Adrenal gland (tissue), 12 donors: ENCODE measurements around the gene LUM. TPM values are rescaled to one million over a fixed set of nuclear protein-coding genes. Genes with fewer than 3 reads are reported as not detected.

Experiments
- DNase-seq, 7 donors: peaks; one replicate each; pipeline ENCODE4 v3.0.0-alpha.2; 2019 to 2020
- H3K27ac ChIP-seq, 5 donors: fragments of 200-600 bp; sonication (generic) in 4 of 5; 1 replicate in 3 of 5; 2 replicates in 2 of 5; pipeline versions ENCODE4 v1.5.1 to v1.8.0; 2016 to 2020; ENCODE audit warnings: mild to moderate bottlenecking in 1 of 5
- H3K27me3 ChIP-seq: fragments of 200-600 bp; 2 replicates; pipeline ENCODE4 v1.8.0; 2021
- H3K36me3 ChIP-seq, 2 donors: fragments of 200-600 bp; replicated peaks in 1 of 2; 1 replicate in 1 of 2; 2 replicates in 1 of 2; pipeline versions ENCODE4 v1.5.1 to v1.8.0; 2018 to 2022
- H3K4me1 ChIP-seq, 2 donors: fragments of 200-600 bp; replicated peaks in 1 of 2; 1 replicate in 1 of 2; 2 replicates in 1 of 2; pipeline versions ENCODE4 v1.5.1 to v1.8.0; 2018 to 2021
- H3K4me3 ChIP-seq, 4 donors: fragments of 200-600 bp; sonication (generic) in 3 of 4; one replicate each; pipeline ENCODE4 v1.5.1; 2016 to 2018
- H3K9me3 ChIP-seq, 3 donors: fragments of 200-600 bp; sonication (generic) in 1 of 3; replicated peaks in 1 of 3; 1 replicate in 2 of 3; 2 replicates in 1 of 3; pipeline versions ENCODE4 v1.5.1 to v1.8.0; 2016 to 2021
- CTCF ChIP-seq, 6 experiments: fragments of 450-650 bp in 4 of 6; fragments of 200-600 bp in 2 of 6; sonication (generic) in 1 of 6; IDR thresholded peaks; 1 replicate in 5 of 6; 2 replicates in 1 of 6; pipeline versions ENCODE4 v1.5.1 to v1.8.0; 2016 to 2021; ENCODE audit warnings: antibody characterized with exemption in 6 of 6, mild to moderate bottlenecking in 2 of 6, moderate library complexity in 1 of 6
- POLR2A ChIP-seq, 2 donors: fragments of 450-650 bp; IDR thresholded peaks; one replicate each; pipeline ENCODE4 v1.6.1; 2017; ENCODE audit warnings: antibody characterized with exemption in 2 of 2, mild to moderate bottlenecking in 2 of 2, moderate library complexity in 1 of 2
- WGBS, 4 donors: extraction: QIAGEN DNeasy Blood & Tissue Kit in 2 of 4; methylation state at CpG; one replicate each; pipeline versions ENCODE4 v1.1.5 to v1.1.7; 2013 to 2017; 5-methylcytosine and 5-hydroxymethylcytosine counted together
- intact Hi-C, 2 donors: fragments of 100-400 bp; cut with DNase I; formaldehyde crosslinking; loops; one replicate each; pipeline versions ENCODE4 v1.14.1 to v1.15.0; 2022 to 2023
- polyA plus RNA-seq, 3 donors: library from polyadenylated mRNA; stranded (reverse); fragments of 200-250 nt in 2 of 3; fragments of 350-450 nt in 1 of 3; fragmentation: Illumina TruSeq in 1 of 3; extraction: RNeasy Lipid Tissue Mini Kit (QIAGEN cat#74804) in 1 of 3; gene quantifications; one replicate each; pipeline ENCODE4 v1.2.3, GENCODE V29; 2013 to 2014
- total RNA-seq, 9 donors: library from RNA; depleted of rRNA in 4 of 9; stranded (reverse); fragments of >200 nt in 4 of 9; fragments of 120-200 nt in 1 of 9; fragmentation: NEBNext Ultra II Directional in 1 of 9; extraction: Animal tissue kit (Norgen Biotek cat#: 25700) in 1 of 9; gene quantifications; one replicate each; pipeline versions ENCODE4 v1.1.0 to v1.2.4, GENCODE V29; 2013 to 2023
- donor health status: healthy with polysubstance abuse.
- donor health status: Bipolar disorder and iron deficiency.
- donor health status: DM: yes; HTN: yes; CAD: no.
- donor health status: DM: no; HTN: no; CAD: no.
- donor health status: DM: no; HTN: no; CAD: no.
- donor health status: DM: yes; HTN: yes; CAD: no.

LUM gene
- total and polyA plus RNA-seq, 12 donors: 68.2 to 1,150 (median 385) TPM

- TF ChIP-seq POLR2A (IDR thresholded peaks at IDR 0.05): no peak
- TF ChIP-seq CTCF (IDR thresholded peaks at IDR 0.05): no peak
- H3K4me3 ChIP-seq: no peak overlapping the region
- no peaks in the 10 kb centered on the region for H3K27me3 ChIP-seq
- no peak overlapping the region for H3K27ac ChIP-seq
- no peak for DNase-seq
- no peaks in the 10 kb centered on the region for H3K9me3 ChIP-seq
- no peaks in the 10 kb centered on the region for H3K36me3 ChIP-seq
- no peaks in the 10 kb centered on the region for H3K4me1 ChIP-seq
- intact Hi-C loops: no loop called here
These were observed 52.1 kb downstream of the LUM start for GRCh38 chr12:91059211-91059610.

GRCh38 chr12:91058786-91059185 is 52.5 kb downstream of the LUM start:
- Histone ChIP-seq H3K36me3 (no peaks in the 10 kb centered on the region), H3K4me1 (no peaks in the 10 kb centered on the region), H3K27ac (no peak overlapping the region), H3K27me3 (no peaks in the 10 kb centered on the region), H3K4me3 (no peak overlapping the region), H3K9me3 (no peaks in the 10 kb centered on the region)
- intact Hi-C loops: no loop called here
- DNase-seq: no peak
- 72 to 93% (median 84%) methylated on average over 1 of the region's 1 CpG for WGBS, 4 donors
- TF ChIP-seq POLR2A (IDR thresholded peaks at IDR 0.05) (no peak), CTCF (IDR thresholded peaks at IDR 0.05) (no peak)

- H3K27me3 ChIP-seq: no peaks in the 10 kb centered on the region
- DNase-seq: no peak
- no peaks in the 10 kb centered on the region for H3K9me3 ChIP-seq
- no peak within 1 kb of the TSS for H3K4me3 ChIP-seq
- no peaks in the 10 kb centered on the region for H3K4me1 ChIP-seq
- intact Hi-C loops: no loop called here
- H3K27ac ChIP-seq: no peak within 1 kb of the TSS
- H3K36me3 ChIP-seq: no peaks in the 10 kb centered on the region
- 51 to 61% (median 53%) methylated on average over 8 to 9 of the region's 9 CpGs for WGBS, 4 donors
- TF ChIP-seq CTCF (IDR thresholded peaks at IDR 0.05): no peak
- TF ChIP-seq POLR2A (IDR thresholded peaks at IDR 0.05): no peak
These were observed 53.7 kb downstream of the LUM start, which contains the start of gene KERA for GRCh38 chr12:91057368-91058165. Gene KERA (minus strand): TSS chr12:91058024. CDS start chr12:91056281, 1,743 bp downstream.

GRCh38 chr12:91056488-91056887 is 54.8 kb downstream of the LUM start:
- H3K4me3 ChIP-seq: no peak overlapping the region
- H3K4me1 ChIP-seq: no peaks in the 10 kb centered on the region
- no peak overlapping the region for H3K27ac ChIP-seq
- H3K36me3 ChIP-seq: no peaks in the 10 kb centered on the region
- no peak for DNase-seq
- H3K9me3 ChIP-seq: no peaks in the 10 kb centered on the region
- intact Hi-C loops: no loop called here
- H3K27me3 ChIP-seq: no peaks in the 10 kb centered on the region
- TF ChIP-seq CTCF (IDR thresholded peaks at IDR 0.05) (no peak), POLR2A (IDR thresholded peaks at IDR 0.05) (no peak)
- WGBS, 4 donors: 83 to 93% (median 87%) methylated on average over 2 of the region's 2 CpGs
